ENCODE results near the gene RBM42. TPM values are rescaled to one million over a fixed set of nuclear protein-coding genes. Genes with fewer than 3 reads are reported as not detected.

The RBM42 gene, protein sequence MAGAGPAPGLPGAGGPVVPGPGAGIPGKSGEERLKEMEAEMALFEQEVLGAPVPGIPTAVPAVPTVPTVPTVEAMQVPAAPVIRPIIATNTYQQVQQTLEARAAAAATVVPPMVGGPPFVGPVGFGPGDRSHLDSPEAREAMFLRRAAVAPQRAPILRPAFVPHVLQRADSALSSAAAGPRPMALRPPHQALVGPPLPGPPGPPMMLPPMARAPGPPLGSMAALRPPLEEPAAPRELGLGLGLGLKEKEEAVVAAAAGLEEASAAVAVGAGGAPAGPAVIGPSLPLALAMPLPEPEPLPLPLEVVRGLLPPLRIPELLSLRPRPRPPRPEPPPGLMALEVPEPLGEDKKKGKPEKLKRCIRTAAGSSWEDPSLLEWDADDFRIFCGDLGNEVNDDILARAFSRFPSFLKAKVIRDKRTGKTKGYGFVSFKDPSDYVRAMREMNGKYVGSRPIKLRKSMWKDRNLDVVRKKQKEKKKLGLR
- 10 to 100 TPM; 40.4 to 52.4 TPM for total RNA-seq

- Histone ChIP-seq H3K9me3 (no peaks in the 10 kb centered on the region), H3K4me3 (peak within 1 kb of the TSS; percentile 100), H3K27me3 (no peaks in the 10 kb centered on the region), H3K27ac (peak within 1 kb of the TSS; percentile 92), H3K36me3 (peaks cover 36% of the 10 kb centered on the region), H3K4me1 (peaks cover 0 to 20% of the 10 kb centered on the region in 2 donors)
- no peak for TF ChIP-seq CTCF (IDR thresholded peaks at IDR 0.05)
- peak; percentile 99 for DNase-seq (ENCODE audit: low spot score)
These were observed at the start of gene RBM42 for GRCh38 chr19:35628565-35629331. Gene RBM42 (plus strand): TSS chr19:35629036. CDS start chr19:35629154, 118 bp downstream.

- no peak overlapping the region for H3K27ac ChIP-seq
- no peak for TF ChIP-seq CTCF (IDR thresholded peaks at IDR 0.05)
- H3K4me1 ChIP-seq, result no peaks in the 10 kb centered on the region
- H3K27me3 ChIP-seq, result no peaks in the 10 kb centered on the region
- DNase-seq (ENCODE audit: low spot score), result no peak
- H3K36me3 ChIP-seq, result no peaks in the 10 kb centered on the region
- H3K4me3 ChIP-seq, result no peak overlapping the region
- H3K9me3 ChIP-seq, result no peaks in the 10 kb centered on the region
These were observed 46.1 kb upstream of the RBM42 start for GRCh38 chr19:35582760-35583159.

GRCh38 chr19:35585848-35586247, 43.0 kb upstream of the RBM42 start, which contains the start of gene PMIS2:
Gene PMIS2 (plus strand): TSS chr19:35586173. CDS start chr19:35586260, 87 bp downstream.
- no peaks in the 10 kb centered on the region for H3K4me1 ChIP-seq
- H3K4me3 ChIP-seq, result no peak within 1 kb of the TSS
- no peak for DNase-seq (ENCODE audit: low spot score)
- H3K9me3 ChIP-seq, result no peaks in the 10 kb centered on the region
- no peaks in the 10 kb centered on the region for H3K36me3 ChIP-seq
- TF ChIP-seq CTCF (IDR thresholded peaks at IDR 0.05), result no peak
- H3K27ac ChIP-seq, result no peak within 1 kb of the TSS
- H3K27me3 ChIP-seq, result no peaks in the 10 kb centered on the region

DNA sequence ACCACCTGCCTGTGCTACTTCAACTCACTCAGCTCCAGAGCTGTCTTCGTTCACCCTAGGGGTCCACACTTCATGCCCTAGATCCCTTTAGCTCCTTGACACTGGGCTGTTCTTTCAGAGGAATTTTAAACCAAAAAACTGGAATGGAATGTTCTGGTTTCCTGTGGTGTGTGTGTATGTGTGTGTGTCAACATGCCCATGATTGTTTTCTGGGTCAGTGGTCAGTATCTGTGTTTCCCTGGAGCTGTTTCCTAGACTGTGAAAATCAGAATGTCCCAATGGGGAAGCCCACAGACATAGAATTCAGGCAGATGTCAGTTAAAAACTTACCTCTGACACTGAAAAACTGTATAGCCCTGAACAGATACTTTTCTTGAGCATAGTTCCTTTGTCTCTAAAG, 41.5 kb upstream of the RBM42 start:
- Histone ChIP-seq H3K36me3 (no peaks in the 10 kb centered on the region), H3K9me3 (no peaks in the 10 kb centered on the region), H3K27ac (no peak overlapping the region), H3K4me3 (no peak overlapping the region), H3K4me1 (no peaks in the 10 kb centered on the region), H3K27me3 (no peaks in the 10 kb centered on the region)
- no peak for TF ChIP-seq CTCF (IDR thresholded peaks at IDR 0.05)
- no peak for DNase-seq (ENCODE audit: low spot score)

DNA sequence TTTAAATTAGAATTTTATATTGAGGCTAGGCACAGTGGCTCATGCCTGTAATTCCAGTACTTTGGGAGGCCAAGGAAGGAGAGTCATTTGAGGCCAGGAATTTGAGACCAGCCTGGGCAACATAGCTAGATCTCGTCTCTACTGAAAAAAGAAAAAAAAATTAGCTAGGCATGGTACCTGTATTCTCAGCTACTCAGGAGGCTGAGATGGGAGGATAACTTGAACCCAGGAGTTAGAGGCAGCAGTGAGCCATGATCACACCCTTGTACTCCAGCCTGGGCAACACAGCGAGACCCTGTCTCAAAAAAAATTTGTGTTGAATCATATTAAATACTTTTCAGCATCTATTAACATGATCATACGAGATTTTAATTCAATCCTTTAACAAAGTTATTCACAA, 38.0 kb upstream of the RBM42 start:
- no peaks in the 10 kb centered on the region for H3K27me3 ChIP-seq

More for the DNA sequence above, 38.0 kb upstream of the RBM42 start:
- Histone ChIP-seq H3K9me3 (no peaks in the 10 kb centered on the region), H3K36me3 (no peaks in the 10 kb centered on the region), H3K4me3 (no peak overlapping the region), H3K27ac (no peak overlapping the region), H3K4me1 (no peaks in the 10 kb centered on the region)
- TF ChIP-seq CTCF (IDR thresholded peaks at IDR 0.05), result no peak
- no peak for DNase-seq (ENCODE audit: low spot score)
